ENCODE results near the gene KRT2. TPM values are rescaled to one million over a fixed set of nuclear protein-coding genes. Genes with fewer than 3 reads are reported as not detected.

KRT2 gene
- total and polyA plus RNA-seq, 2 donors (not counting 3 experiments of a cell fraction or from before 2014, with no cell fraction given): not detected

DNA sequence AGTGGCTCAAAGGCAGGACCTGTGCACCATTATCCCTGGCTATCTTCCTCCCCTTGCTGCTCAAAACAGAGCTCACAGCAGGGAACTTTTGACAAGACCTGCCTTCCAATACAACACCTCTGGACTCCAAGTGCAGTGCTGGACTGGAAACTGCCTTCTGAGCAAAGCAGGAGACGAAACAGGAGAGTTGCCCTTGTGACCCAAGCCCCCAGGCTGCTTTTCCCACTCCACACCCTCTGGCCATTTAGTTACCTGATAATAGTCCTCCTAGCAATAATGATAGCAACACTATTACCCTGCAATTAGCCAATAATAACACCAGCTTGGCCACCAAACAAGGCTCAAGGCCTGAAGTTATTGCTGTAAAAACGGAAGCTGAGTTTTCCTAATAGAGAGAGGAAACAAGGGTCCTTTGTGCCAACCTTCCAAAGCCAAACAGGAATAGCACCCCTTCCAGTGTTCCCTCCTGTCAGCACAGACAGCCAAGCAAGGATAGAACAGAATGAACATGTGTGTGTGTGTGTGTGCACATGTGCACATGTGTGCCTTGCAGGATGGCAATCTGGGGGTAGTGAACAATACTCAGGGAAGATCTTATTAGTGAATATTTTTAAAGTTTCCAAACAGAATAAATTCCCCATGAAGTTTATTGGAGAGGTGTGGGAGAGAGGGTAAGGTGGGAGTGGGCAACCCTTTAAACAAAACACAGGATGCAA is 24.5 kb downstream of the KRT2 start:
- Histone ChIP-seq H3K27ac (ENCODE audit: insufficient read depth, low read depth, low read length) (no peak overlapping the region), H3K79me2 (ENCODE audit: control insufficient read depth, insufficient read depth, low read length) (no peaks in the 10 kb centered on the region), H3K36me3 (ENCODE audit: control insufficient read depth in 2 of 2, extremely low read depth in 1 of 2, insufficient read depth in 2 of 2, low read length in 2 of 2) (no peaks in the 10 kb centered on the region), H3K27me3 (ENCODE audit: control insufficient read depth in 2 of 2, insufficient read depth in 2 of 2, low read length in 2 of 2) (peaks cover 6 to 13% of the 10 kb centered on the region in 2 experiments), H3K9me1 (replicated peaks; ENCODE audit: control insufficient read depth, extremely low read depth, insufficient read depth, low read length) (no peaks in the 10 kb centered on the region), H2AFZ (ENCODE audit: low read depth, low read length) (no peak overlapping the region), H3K4me1 (ENCODE audit: control insufficient read depth, extremely low read depth, insufficient read depth, low read length) (no peaks in the 10 kb centered on the region), H3K9ac (replicated peaks; ENCODE audit: extremely low read depth, insufficient read depth, low read length) (no peak overlapping the region), H3K4me3 (replicated peaks in 1 of 3; ENCODE audit: insufficient read depth in 1 of 3, low read depth in 1 of 3, low read length in 3 of 3) (no peak overlapping the region), H3K9me3 (replicated peaks; ENCODE audit: control insufficient read depth, insufficient read depth, low read length) (no peaks in the 10 kb centered on the region), H3K4me2 (ENCODE audit: insufficient read depth, low read length) (no peak overlapping the region), H4K20me1 (replicated peaks; ENCODE audit: control insufficient read depth, extremely low read depth, insufficient read depth, low read length) (no peaks in the 10 kb centered on the region)
- intact Hi-C loops (cut with micrococcal nuclease) (no loop called here), dilution Hi-C loops (cut with MboI; ENCODE audit: extremely low pct_ligation_motif_present, low sequenced_read_pairs) (no loop called here)
- FAIRE-seq: no peak
- ChIA-PET CTCF (no interaction called here), POLR2A (no interaction called here)
- no peak for DNase-seq (ENCODE audit: low read depth, low spot score)
- no peak for TF ChIP-seq JUN (IDR thresholded peaks at IDR 0.05; ENCODE audit: borderline replicate concordance, insufficient read depth, insufficient read length, low read depth)
- TF ChIP-seq, protein P1, sequence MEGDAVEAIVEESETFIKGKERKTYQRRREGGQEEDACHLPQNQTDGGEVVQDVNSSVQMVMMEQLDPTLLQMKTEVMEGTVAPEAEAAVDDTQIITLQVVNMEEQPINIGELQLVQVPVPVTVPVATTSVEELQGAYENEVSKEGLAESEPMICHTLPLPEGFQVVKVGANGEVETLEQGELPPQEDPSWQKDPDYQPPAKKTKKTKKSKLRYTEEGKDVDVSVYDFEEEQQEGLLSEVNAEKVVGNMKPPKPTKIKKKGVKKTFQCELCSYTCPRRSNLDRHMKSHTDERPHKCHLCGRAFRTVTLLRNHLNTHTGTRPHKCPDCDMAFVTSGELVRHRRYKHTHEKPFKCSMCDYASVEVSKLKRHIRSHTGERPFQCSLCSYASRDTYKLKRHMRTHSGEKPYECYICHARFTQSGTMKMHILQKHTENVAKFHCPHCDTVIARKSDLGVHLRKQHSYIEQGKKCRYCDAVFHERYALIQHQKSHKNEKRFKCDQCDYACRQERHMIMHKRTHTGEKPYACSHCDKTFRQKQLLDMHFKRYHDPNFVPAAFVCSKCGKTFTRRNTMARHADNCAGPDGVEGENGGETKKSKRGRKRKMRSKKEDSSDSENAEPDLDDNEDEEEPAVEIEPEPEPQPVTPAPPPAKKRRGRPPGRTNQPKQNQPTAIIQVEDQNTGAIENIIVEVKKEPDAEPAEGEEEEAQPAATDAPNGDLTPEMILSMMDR (IDR thresholded peaks at IDR 0.05; ENCODE audit: extremely low read depth in 1 of 2, insufficient read depth in 1 of 2, low read depth in 1 of 2, low read length in 2 of 2): no peak
- TF ChIP-seq, protein P2, sequence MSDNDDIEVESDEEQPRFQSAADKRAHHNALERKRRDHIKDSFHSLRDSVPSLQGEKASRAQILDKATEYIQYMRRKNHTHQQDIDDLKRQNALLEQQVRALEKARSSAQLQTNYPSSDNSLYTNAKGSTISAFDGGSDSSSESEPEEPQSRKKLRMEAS (IDR thresholded peaks at IDR 0.05; ENCODE audit: insufficient read depth, insufficient read length): no peak
- no peak for TF ChIP-seq POLR2AphosphoS5 (IDR thresholded peaks at IDR 0.05; ENCODE audit: insufficient read depth, low read depth, low read length)
- TF ChIP-seq MYC (IDR thresholded peaks at IDR 0.05; ENCODE audit: low read depth, low read length): no peak
- TF ChIP-seq GATA2 (IDR thresholded peaks at IDR 0.05; ENCODE audit: insufficient read depth, insufficient read length, low read depth, low read length): no peak
- TF ChIP-seq POLR2A (IDR thresholded peaks at IDR 0.05; ENCODE audit: low read depth, low read length): no peak
- no peak for TF ChIP-seq EZH2 (IDR thresholded peaks at IDR 0.05; ENCODE audit: borderline replicate concordance, low read depth, low read length, severe bottlenecking)
- TF ChIP-seq FOS (IDR thresholded peaks at IDR 0.05; ENCODE audit: borderline replicate concordance, insufficient read depth, low read length): no peak
- BruUV-seq (replicated peaks): no TSS peak

Measured in endothelial cell of umbilical vein (primary cell).